Loucy (cell line): Measurements from ENCODE around the gene KBTBD2.

ENCODE experiments used
- CTCF ChIP-seq: fragments of 200-600 bp; sonication (generic); conservative IDR thresholded peaks from 2 replicates; pipeline ENCODE4 v1.5.1; 2014; ENCODE audit warnings: mild to moderate bottlenecking, antibody characterized with exemption, low read length
- EZH2phosphoT487 ChIP-seq: fragments of 200-600 bp; IDR thresholded peaks from 2 replicates; pipeline ENCODE4 v1.6.1; 2018; ENCODE audit warnings: antibody characterized with exemption, mild to moderate bottlenecking, moderate library complexity, borderline replicate concordance

- TF ChIP-seq CTCF (no peak), EZH2phosphoT487 (no peak)
These were observed 21.3 kb downstream of the KBTBD2 start for GRCh38 chr7:32870298-32870697.
